Stimulated activated CD4-positive, alpha-beta T cell treated with anti-CD3 and anti-CD28 coated beads, Interleukin-1b, Interleukin-23, amount 100 ng/mL, for 4 hours (primary cell): ENCODE data around the gene ITIH1.

Source experiments
- DNase-seq, 2 donors: peaks; one replicate each; pipeline ENCODE4 v3.0.0-alpha.2; 2020; ENCODE audit warnings: low read depth in 2 of 2

ITIH1 gene

DNA sequence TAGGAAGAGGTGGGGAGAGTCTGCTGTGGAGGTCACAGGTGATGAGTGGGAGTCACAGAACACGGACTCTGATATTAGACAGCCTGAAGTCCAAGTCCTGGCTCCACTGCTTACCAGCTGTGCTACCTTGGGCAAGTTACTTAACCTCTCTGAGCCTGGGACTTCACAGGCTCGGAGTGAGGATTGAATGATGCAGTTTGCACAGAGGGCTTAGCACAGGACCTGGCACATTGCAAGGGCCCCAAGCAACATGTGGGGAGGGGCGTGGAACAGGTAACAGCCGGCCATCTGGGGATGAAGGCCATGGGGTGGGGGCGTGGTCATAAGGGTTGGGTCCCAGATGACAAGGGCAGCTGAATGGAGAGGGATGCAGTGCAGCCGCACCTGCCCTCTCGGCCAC, 12.9 kb downstream of the ITIH1 start:
- DNase-seq, result no peak

DNA sequence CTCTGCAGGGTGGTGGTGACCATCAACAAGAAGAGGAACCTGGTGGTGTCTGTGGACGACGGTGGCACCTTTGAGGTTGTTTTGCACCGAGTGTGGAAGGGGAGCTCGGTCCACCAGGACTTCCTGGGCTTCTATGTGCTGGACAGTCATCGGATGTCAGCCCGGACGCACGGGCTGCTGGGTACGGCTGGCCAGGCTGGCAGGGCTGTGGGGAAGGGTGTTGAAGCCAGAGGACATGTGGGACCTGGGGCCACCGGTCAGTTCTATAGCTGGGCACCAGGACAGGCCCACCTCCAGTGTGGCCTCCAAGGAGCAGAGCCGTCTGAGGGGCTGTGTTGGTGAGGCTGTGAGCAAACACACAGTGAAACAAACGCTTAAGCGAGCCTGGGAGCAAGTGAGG, 13.3 kb downstream of the ITIH1 start:
- no peak for DNase-seq

DNA sequence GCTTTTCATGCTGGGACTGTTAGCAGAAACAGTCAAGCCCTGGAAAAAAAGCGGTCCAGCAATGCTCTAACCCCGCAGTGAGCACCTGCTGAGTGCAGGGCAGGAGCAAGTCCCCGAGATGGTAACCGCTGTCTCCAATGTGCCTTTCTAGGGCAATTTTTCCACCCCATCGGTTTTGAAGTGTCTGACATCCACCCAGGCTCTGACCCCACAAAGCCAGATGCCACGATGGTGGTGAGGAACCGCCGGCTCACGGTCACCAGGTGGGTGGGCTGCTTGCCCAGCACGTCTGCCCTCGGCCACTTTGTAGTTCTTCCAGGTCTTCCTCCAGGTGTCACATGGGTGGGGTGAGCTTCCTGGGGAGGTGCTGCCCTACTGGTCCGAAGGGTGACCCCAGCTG, 14.0 kb downstream of the ITIH1 start:
- DNase-seq, result no peak

DNA sequence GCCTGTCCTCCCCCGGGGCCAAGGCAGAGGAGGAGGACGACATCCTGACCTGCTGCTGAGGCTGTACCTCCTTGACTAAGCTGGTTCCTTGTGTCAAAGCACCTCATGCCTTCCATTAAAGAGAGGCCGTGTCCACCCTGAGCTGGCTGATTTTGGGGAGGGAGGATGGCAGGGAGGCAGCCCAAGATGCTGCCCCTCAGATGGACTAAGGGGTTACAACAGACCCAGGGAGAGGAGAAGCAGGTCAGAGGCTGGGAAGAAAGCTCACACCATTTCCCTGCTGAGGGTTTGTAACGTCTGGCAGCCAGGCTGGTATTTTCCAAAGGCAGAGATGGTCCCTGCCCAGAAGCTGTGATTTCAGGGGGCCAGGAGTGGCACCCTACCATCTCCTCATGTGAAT, 14.5 kb downstream of the ITIH1 start:
- DNase-seq, result no peak

DNA sequence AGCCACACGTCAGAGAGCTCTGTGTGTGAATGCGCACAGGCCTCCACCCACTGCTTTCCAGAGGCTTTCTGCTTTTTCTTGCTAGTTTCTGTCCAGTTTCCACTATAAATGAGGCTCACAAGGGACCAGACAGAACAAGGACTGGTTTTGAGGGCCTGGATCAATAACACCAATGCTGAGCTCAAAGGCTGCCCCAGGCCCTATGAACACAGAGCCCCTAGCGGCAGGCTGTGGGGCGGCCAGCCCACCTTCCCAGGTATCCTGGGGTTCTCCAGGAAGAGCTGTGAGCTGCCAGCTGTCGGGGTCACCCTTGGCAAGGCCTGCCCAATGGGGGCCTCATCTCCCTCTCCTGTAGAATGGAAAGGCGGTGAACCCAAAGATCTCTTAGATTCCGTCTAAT, 15.0 kb downstream of the ITIH1 start:
- DNase-seq, result no peak

DNA sequence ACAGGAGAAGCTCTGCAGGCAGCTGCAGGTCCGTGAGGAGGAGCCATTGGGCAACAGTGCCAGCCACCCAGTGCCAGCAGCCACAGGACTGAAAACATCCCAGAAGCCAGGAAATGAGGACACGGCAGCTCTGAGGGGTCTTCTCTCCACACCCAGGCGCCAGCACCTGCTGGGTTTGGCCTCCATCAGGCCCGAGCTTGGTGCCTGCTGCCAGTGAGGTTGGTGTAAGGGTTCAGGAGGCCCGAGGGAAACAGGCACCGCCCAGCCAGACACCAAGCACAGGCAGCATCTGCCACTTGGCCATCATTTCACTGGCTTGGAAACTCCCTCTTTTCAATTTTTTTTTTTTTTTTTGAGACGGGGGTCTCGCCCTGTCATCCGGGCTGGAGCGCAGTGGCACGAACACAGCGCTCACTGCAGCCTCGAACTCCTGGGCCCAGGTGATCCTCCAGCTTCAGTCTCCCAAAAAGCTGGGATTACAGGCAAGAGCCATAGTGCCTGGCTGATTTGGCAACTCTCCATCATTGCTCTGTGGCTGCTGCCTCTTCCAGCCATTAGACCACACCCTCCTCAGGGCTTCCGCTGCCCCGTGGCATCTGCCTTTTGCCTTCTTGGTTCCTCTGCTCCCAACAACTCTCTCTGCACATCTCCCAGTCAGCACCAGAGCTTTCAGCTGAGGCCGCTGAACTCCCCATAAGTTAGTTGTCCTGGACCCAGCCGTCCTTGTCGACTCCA, 15.7 kb downstream of the ITIH1 start:
- no peak for DNase-seq

DNA sequence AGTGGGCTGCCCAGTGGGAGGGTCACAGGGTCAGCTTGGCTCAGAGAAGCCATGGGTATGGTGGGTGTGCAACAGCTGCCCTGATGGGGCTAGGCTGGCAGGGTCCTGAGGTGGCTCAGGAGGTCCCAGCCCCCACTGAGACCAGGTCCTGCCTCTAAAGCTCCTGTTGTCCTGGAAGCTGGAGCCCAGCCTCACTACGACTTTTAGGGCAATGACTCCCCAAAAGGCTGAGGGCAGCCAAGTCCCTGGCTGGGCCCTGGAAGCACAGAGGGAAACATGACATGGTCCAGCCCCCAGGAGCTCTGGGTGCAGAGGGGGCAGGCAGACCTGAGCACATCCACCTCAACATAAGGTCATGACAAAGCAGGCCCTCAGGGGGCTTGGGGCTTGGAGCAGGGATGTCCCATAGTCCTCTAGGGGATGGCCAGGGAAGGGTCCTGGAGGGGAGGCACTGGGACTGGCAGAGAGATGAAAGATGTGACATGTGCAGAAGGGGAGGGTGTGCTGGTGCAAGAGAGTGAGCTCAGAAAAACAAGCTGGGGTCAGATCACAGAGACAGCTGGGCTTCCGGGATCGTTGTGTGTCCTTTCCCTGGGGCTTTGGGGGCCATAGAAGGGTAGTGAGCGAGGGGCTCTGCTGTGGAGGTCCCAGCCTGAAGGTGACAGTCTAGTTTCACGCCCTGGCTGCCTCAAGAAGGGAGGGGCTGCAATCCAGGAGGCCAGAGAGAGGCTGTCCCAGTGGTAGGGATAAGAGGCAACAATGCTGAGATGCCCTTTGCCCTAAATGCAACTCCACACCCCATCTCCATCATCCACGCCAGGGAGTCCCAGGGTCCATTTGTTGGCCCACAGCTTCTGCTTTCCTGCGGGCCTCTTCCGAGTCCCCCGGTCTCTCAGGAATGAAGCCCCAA, 16.6 kb downstream of the ITIH1 start:
- no peak for DNase-seq

DNA sequence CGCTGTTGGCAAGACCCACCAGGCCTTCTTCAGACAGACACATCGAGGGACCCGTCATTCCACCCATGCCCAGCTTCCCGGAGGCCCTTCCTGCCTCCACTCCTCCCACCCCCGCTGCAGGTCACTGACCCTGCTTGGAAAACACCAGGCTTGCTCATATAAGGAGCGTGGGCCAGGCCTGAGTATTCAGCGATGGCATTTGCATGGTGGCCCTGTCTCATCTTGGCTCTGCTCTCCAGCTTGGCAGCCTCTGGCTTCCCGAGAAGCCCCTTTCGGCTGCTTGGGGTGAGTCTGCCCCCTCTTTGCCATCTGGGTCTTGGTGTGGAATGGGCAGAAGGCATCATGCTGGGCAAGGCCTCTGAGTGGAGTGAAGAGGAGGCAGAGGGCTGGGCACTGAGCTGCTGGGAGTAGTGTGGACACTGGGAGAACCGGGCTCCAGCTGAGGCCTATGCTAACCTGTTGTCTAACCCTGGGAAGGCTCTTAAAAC, 17.3 kb downstream of the ITIH1 start, which contains the start of gene ITIH3:
Gene ITIH3 (plus strand): TSS at position 185 of the 488 bp plus-strand sequence. CDS start 8 bp downstream, at position 193.
- DNase-seq, result no peak

DNA sequence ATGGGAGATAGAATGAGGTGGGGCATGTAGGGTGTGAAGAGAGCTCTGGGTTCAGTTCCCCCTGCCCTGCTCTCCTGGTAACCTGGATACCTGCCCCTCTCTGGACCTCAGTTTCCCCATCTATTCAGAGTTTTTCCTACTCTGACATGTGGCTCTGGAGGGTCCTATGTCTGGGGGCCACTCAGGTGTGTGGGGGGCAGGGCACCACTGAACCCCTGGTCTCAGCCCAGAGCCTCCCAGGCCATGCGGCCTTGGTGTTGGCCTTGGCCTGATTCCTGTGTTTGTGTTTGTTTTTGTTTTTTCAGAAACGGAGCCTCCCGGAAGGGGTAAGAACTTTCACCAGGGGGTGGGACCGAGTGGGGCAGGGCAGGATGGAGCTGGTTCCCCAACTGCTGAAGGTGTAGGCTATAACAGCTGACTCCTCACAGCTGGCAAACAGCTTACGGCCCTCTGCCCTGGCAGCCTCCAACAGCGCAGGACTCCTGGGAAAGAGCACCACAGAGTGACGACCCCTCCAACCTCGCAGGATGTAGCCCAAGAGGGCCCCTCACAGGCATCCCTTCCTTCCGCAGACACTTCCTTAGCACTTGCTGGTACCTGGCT, 18.0 kb downstream of the ITIH1 start:
- no peak for DNase-seq

DNA sequence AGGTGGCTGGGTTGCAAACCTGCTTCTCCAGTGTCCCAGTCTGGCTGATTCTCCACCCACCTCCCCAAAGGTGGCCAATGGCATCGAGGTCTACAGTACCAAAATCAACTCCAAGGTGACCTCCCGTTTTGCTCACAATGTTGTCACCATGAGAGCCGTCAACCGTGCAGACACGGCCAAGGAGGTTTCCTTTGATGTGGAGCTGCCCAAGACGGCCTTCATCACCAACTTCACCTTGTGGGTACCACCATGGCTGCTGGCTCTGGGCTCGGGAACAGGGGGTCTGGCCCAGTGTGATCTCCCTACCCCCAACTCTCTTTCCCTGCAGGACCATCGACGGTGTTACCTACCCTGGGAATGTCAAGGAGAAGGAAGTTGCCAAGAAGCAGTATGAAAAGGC, 19.0 kb downstream of the ITIH1 start:
- DNase-seq, result no peak

DNA sequence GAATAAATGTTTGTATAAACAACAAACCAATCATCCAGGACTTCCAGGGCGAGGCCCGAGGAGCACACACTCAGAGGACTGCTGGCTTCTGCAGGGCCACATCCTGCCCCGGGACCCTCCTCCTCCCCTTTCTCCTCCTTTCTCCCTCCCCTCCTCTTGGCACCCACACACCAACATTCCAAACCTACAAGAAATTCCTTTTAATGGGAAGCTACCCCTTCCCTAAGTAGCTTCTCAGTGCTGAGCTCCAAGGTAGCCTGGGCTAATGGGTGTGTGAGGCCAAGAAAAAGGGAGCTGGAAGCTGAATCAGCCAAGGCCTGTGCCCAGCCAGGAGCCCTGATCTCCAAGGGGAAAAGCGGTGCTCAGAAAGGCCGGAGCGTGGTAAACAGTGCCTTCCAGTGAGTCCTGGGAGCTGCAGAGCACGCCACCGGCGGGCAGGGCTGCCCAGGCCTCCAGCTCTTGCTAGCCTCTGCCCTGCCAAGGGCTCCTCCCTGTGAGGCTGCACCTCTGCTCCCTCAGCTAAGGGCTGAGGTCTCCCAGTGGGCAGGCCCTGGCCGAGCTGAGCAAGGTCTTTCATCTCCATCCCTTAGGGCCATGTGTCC, 21.1 kb downstream of the ITIH1 start:
- DNase-seq, result no peak

DNA sequence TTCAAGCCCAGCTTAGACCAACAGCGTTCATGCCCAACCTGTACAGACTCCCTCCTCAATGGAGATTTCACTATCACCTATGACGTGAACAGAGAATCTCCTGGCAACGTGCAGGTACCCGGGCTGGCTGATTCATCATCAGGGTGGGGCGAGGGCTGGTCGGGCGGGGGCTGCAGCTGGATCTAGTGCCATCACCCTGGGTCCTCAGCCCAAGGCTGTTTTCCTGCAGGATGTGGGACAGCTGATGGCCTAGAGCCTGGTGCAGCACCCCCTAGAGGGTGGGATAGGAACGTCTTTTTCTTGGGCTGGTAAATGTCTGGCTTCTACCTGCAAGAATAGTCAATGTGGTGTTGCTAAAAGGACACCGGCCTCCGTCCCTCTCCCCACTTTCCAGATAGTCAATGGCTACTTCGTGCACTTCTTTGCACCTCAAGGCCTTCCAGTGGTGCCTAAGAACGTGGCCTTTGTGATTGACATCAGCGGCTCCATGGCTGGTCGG, 21.6 kb downstream of the ITIH1 start:
- no peak for DNase-seq

DNA sequence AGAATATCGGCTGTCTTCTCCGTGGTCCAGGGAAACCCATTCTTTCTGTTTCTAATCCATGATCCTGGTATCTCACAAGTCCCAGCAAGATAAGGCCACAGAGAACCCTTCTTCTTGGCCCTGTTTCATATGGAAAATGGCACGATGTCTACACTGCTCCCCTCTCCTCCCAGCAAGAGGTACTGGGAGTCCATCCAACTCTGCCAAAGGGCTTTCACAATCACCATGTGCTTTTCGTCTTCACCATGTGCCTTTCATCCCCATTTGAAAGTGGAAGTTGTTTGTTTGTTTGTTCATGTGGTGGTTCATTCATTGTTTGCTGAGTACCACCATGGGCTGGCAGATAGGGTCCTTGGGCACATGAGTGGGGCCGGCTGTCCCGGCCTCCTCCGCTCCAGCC, 22.7 kb downstream of the ITIH1 start:
- DNase-seq, result no peak

DNA sequence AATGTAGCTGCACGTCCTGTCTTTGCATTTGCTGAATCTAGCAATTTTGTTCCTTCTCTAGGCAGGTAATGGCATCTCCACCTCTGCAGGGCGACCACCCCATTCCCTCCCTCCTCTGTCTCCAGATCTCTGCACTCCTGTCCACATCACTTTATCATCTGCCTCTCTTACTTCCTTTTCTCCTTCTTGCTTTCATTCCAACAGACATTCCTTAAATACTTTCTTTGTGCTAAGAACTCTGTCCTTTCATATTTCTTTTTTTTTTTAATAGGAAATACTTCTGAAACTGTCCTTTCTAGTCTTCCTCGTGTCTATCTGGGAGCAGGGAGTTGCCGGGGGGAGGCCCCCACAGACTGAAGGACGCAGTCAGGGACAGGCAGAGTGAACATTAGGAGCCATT, 24.4 kb downstream of the ITIH1 start:
- DNase-seq, result no peak

DNA sequence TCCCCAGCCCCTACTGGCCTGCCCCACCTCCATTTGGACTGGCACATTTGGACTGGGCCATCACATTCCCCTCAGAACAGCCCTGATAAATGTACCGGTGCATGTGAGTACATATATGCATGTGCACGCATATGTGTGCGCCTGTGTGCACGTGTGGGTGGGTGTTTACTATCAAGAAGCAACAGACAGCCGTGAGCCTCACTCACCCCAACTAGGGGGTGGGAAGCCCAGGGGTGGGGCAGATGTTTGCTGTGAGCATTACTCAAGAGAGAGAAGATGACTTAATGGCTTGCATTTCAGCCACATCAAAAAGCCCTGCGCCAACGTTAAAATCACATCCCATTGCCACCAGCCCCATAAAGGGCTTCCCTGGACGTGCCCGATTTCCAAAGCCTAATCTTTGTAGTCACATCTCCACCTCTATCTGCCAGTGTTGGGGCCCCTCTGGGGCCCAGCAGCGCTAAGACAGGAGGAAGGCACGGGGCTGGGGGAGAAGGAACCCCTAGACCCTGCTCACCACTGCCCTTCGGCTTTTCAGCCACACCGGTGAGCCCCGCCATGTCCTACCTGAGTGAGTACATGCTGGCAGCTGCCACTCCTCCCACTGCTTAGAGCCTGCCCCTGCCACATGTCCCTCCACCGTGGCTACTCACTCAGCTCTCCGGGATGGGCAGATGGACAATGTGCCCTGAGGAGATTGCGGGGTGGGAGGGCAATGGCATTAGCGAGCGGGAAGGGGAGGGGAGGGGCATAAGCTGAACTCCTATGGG, 28.1 kb downstream of the ITIH1 start:
- no peak for DNase-seq

DNA sequence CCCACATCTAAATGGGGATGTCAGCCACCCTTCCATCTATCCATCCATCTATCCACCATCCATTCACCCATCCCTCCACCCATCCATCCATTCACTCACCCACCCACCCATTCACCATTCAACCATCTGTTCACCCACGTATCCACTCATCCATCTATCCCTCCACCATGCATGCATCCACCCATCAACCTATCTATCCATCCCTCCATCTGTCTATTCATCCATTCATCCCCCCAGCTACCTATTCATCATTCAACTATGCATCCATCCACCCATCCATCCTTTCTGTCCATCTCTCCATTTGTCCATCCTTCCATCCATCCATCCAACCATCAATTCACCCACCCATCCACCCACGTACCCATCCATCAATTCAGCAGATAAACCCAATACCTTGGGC, 31.8 kb downstream of the ITIH1 start:
- DNase-seq, result no peak

DNA sequence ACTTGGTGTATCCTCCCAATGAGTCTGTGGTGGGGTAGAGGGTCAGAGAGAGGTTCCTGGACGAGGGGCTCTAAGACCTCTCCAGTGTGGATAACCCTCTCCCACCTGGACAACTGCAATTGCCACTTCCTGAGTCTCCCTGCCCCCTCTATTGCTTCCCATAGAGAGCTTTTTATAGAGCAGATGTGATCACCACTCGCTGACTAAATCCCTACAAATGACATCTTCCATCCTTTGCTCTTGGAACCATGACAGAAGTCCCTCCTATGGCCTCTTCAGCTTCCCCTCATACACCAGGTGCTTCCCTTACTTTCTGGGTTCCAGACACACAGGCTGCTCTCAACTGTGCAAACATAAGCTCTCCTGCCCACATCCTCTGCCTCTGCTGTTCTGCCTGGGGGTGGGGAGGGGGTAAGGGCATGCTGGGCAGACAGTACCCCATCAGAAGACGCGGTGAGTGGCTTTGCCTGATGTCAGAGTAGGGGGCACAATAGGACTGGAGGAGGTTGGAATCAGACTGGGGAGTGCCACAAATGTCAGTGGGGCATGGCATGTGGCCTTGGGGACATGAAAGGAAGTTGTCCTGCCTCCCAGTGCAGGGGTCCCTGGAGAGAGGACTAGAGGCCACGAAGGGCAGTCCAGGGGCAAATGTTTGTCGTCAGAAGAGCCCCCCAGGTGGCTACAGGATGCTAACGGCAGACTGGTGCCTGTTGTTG, 32.4 kb downstream of the ITIH1 start:
- DNase-seq, result no peak

DNA sequence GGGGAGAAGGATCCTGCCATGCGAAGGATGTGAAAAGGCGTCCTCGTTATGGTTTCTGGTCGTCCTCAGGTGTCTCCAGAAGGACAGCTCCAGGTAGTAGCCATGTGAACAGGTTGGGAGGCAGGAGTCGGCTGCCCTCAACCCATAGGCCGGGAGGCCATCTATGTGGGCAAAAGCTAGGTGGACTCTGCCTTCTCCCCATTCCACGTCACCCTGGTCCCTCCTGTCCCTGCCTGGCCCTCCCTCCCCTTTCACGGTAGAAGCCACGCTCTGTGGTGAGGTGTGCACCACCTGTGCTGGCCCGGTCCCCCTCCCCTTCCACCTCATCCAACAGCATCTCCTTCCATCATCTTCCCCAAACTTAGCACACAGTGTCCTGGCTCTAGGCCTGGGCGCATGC, 33.5 kb downstream of the ITIH1 start:
- DNase-seq, result no peak

DNA sequence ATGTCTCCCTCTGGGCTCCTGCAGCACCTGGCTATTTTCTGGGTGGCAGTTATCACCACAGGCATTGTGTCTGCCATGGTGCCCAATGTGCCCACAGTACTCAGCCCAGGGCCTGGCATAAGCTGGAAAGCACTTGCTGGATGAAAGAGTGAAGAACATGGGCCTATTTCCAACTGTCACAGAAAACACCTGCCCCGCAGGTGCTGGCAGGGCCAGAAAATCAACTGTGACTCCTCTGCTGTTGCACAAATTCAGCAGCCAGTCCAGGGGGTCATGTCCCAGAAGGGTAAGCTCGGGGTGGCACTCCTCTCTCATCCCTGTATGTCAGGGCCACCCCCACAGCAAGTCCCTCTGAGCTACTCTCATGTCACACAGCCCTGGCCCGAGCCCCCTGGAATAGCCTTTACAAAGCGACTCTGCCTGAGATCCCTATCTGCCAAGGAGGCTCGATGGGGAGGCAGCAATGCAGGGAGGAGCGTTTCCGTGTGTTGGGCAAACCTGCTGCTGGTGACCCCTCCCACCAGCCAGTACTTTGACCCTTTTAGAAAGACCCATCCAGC, 34.1 kb downstream of the ITIH1 start:
- no peak for DNase-seq

DNA sequence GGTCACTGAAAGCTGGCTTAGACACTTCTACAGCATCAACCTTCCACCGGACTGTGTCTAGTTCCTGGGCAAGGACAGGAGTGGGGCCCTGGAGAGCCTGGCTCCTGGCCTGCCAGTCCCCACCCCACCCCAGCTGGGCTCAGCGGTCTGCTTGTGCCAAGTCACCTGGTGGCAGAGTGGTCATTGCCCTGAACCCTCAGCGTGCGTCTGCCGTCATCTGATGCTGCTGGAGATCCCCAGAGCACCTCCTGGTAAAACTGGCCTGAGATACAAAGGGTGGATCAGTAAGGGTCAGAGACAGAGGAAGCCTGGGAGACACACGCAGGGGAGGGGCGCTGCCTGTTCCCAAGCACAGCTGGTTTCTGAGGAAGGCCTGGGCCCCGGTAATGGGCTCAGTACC, 36.4 kb downstream of the ITIH1 start:
- DNase-seq, result no peak
